Ovary (tissue), 9 donors: ENCODE data around the gene DDX49. TPM values are rescaled to one million over a fixed set of nuclear protein-coding genes. Genes with fewer than 3 reads are reported as not detected.

Source experiments
- DNase-seq, 5 donors: peaks; one replicate each; pipeline ENCODE4 v3.0.0-alpha.2; 2019 to 2020
- H3K27ac ChIP-seq, 2 donors: fragments of 200-600 bp; one replicate each; pipeline versions ENCODE4 v1.5.1 to v1.8.0; 2019 to 2022
- H3K27me3 ChIP-seq: fragments of 200-600 bp; one replicate; pipeline ENCODE4 v1.8.0; 2022
- H3K36me3 ChIP-seq: fragments of 200-600 bp; sonication (generic); one replicate; pipeline ENCODE4 v1.5.1; 2019
- H3K4me1 ChIP-seq: one replicate; pipeline ENCODE4 v1.8.1; 2013; ENCODE audit warnings: mild to moderate bottlenecking, moderate library complexity; ENCODE audit not compliant: insufficient read depth
- H3K4me3 ChIP-seq: fragments of 200-600 bp; sonication (generic); one replicate; pipeline ENCODE4 v1.5.1; 2017
- H3K9me3 ChIP-seq, 2 donors: fragments of 200-600 bp in 1 of 2; sonication (generic) in 1 of 2; one replicate each; pipeline versions ENCODE4 v1.5.1 to v1.8.1; 2013 to 2019; ENCODE audit warnings: mild to moderate bottlenecking in 1 of 2, moderate library complexity in 1 of 2
- CTCF ChIP-seq, 3 donors: fragments of 450-650 bp in 2 of 3; fragments of 200-600 bp in 1 of 3; IDR thresholded peaks; one replicate each; pipeline versions ENCODE4 v1.5.1 to v1.8.0; 2016 to 2022; ENCODE audit warnings: antibody characterized with exemption in 3 of 3, mild to moderate bottlenecking in 1 of 3
- EP300 ChIP-seq: sonication (generic); formaldehyde crosslinking; IDR thresholded peaks from one replicate; pipeline ENCODE4 v1.6.1; 2017; ENCODE audit warnings: antibody characterized with exemption
- POLR2A ChIP-seq: fragments of 450-650 bp; IDR thresholded peaks from one replicate; pipeline ENCODE4 v1.6.1; 2017; ENCODE audit warnings: antibody characterized with exemption, mild to moderate bottlenecking, moderate library complexity
- WGBS, 3 donors: extraction: QIAGEN DNeasy Blood & Tissue Kit in 1 of 3; methylation state at CpG; one replicate each; pipeline versions ENCODE4 v1.1.5 to v1.1.7; 2013 to 2017; 5-methylcytosine and 5-hydroxymethylcytosine counted together
- intact Hi-C, 4 donors: fragments of 100-400 bp; cut with DNase I; formaldehyde crosslinking; loops; one replicate each; pipeline versions ENCODE4 v1.11.0 to v1.15.1; 2022 to 2023
- polyA plus RNA-seq, 2 donors: library from polyadenylated mRNA; stranded (reverse); fragments of 200-250 nt in 1 of 2; fragments of 350-450 nt in 1 of 2; fragmentation: Illumina TruSeq in 1 of 2; extraction: RNeasy Lipid Tissue Mini Kit (QIAGEN cat#74804) in 1 of 2; gene quantifications; one replicate each; pipeline ENCODE4 v1.2.3, GENCODE V29; 2013 to 2014
- total RNA-seq, 7 donors: library from RNA; depleted of rRNA in 2 of 7; stranded (reverse); fragments of >200 nt in 2 of 7; fragmentation: NEBNext Ultra II Directional in 3 of 7; extraction: Animal tissue kit (Norgen Biotek cat#: 25700) in 3 of 7; gene quantifications; one replicate each; pipeline versions ENCODE4 v1.1.0 to v1.2.4, GENCODE V29; 2016 to 2023
- donor health status: DM: no; HTN: no; CAD: no; lungs with moderate emphysema.
- donor health status: DM: no; HTN: no; CAD: no.
- donor health status: Bipolar disorder and iron deficiency.
- donor health status: DM: yes; HTN: yes; CAD: no.
- donor health status: DM: no; HTN: no; CAD: no.
- donor health status: DM: yes; HTN: yes; CAD: no.

Gene DDX49
- total and polyA plus RNA-seq, 9 donors: 19.4 to 37.9 (median 32.8) TPM

GRCh38 chr19:18905513-18906236, 13.8 kb upstream of the DDX49 start:
- 72 to 79% (median 77%) methylated on average over 25 to 26 of the region's 26 CpGs for WGBS, 3 donors
- DNase-seq: no peak
- intact Hi-C loops: no loop called here
- H3K4me1 ChIP-seq: no peaks in the 10 kb centered on the region
- H3K27ac ChIP-seq: no peak overlapping the region
- H3K4me3 ChIP-seq: no peak overlapping the region
- no peaks in the 10 kb centered on the region for H3K9me3 ChIP-seq
- no peak for TF ChIP-seq EP300
- no peak for TF ChIP-seq CTCF (IDR thresholded peaks at IDR 0.05)
- TF ChIP-seq POLR2A: no peak
- H3K27me3 ChIP-seq: no peaks in the 10 kb centered on the region
- H3K36me3 ChIP-seq: no peaks in the 10 kb centered on the region

- peak in 1 of 5 donors; percentile 16 for DNase-seq
- WGBS, 3 donors: 81 to 92% (median 83%) methylated on average over 34 to 36 of the region's 36 CpGs
- no peak for TF ChIP-seq POLR2A
- no peak for TF ChIP-seq CTCF (IDR thresholded peaks at IDR 0.05)
- no peak for TF ChIP-seq EP300
Observed at GRCh38 chr19:18906605-18907519, 12.7 kb upstream of the DDX49 start.

GRCh38 chr19:18908917-18909619, 10.4 kb upstream of the DDX49 start:
- Histone ChIP-seq H3K36me3 (no peaks in the 10 kb centered on the region), H3K27me3 (no peaks in the 10 kb centered on the region)
- 79 to 91% (median 82%) methylated on average over 17 of the region's 17 CpGs for WGBS, 3 donors

More at GRCh38 chr19:18906605-18907519, 12.7 kb upstream of the DDX49 start:
- no peak overlapping the region for H3K27ac ChIP-seq
- no peak overlapping the region for H3K4me3 ChIP-seq
- H3K4me1 ChIP-seq: no peaks in the 10 kb centered on the region
- intact Hi-C loops: no loop called here
- no peaks in the 10 kb centered on the region for H3K27me3 ChIP-seq
- H3K36me3 ChIP-seq: no peaks in the 10 kb centered on the region
- no peaks in the 10 kb centered on the region for H3K9me3 ChIP-seq

More at GRCh38 chr19:18908917-18909619, 10.4 kb upstream of the DDX49 start:
- intact Hi-C loops: no loop called here
- Histone ChIP-seq H3K27ac (no peak overlapping the region), H3K4me3 (no peak overlapping the region), H3K9me3 (no peaks in the 10 kb centered on the region), H3K4me1 (no peaks in the 10 kb centered on the region)
- no peak for DNase-seq
- TF ChIP-seq POLR2A: no peak
- no peak for TF ChIP-seq CTCF (IDR thresholded peaks at IDR 0.05)
- no peak for TF ChIP-seq EP300
